ENCODE measurements around the gene CCN5. TPM values are rescaled to one million over a fixed set of nuclear protein-coding genes. Genes with fewer than 3 reads are reported as not detected.

The CCN5 gene
- total RNA-seq, 1 experiment from 2014 or later: 0.26 TPM

- no peaks in the 10 kb centered on the region for H4K20me1 ChIP-seq (ENCODE audit: low read length)
- ATAC-seq: no peak
- BruUV-seq (replicated peaks): no TSS peak
- ChIA-PET POLR2A (ENCODE audit: unreplicated experiment) (no interaction called here), CTCF (no interaction called here)
- no peaks in the 10 kb centered on the region for H3K36me3 ChIP-seq (ENCODE audit: low read depth, low read length)
- no peak overlapping the region for H3K4me3 ChIP-seq (ENCODE audit: low read length)
- H2AFZ ChIP-seq (ENCODE audit: low read length): no peak overlapping the region
- no peak overlapping the region for H3K9ac ChIP-seq (ENCODE audit: low read length)
- H3K4me1 ChIP-seq (ENCODE audit: insufficient read depth, low read length): peaks cover 24% of the 10 kb centered on the region
- no peak overlapping the region for H3K27ac ChIP-seq (ENCODE audit: low read length)
- no peak overlapping the region for H3K4me2 ChIP-seq (ENCODE audit: low read length)
- DNase-seq: no peak
- TF ChIP-seq EZH2 (IDR thresholded peaks at IDR 0.05; ENCODE audit: low read length, unreplicated experiment): no peak
- 0 out of 2 replicates have a peak, but pooled peaks have one; percentile 10 for TF ChIP-seq CTCF (conservative IDR thresholded peaks at IDR 0.05; ENCODE audit: low read depth, low read length)
- no peaks in the 10 kb centered on the region for H3K9me2 ChIP-seq (replicated peaks; ENCODE audit: low read length)
- no peaks in the 10 kb centered on the region for H3F3A ChIP-seq (ENCODE audit: low read length, unreplicated experiment)
- no peaks in the 10 kb centered on the region for H3K79me2 ChIP-seq (ENCODE audit: low read length)
- intact Hi-C loops (cut with micrococcal nuclease): no loop called here
- H3K27me3 ChIP-seq (ENCODE audit: low read length): no peaks in the 10 kb centered on the region
- H3K9me3 ChIP-seq (ENCODE audit: low read length): no peaks in the 10 kb centered on the region
Measured at GRCh38 chr20:44688053-44688625, 27.0 kb upstream of the CCN5 start.

- Histone ChIP-seq H3K4me2 (ENCODE audit: low read length) (no peak overlapping the region), H3K9ac (ENCODE audit: low read length) (no peak overlapping the region), H3K27me3 (ENCODE audit: low read length) (no peaks in the 10 kb centered on the region), H3K9me2 (replicated peaks; ENCODE audit: low read length) (no peaks in the 10 kb centered on the region), H3K79me2 (ENCODE audit: low read length) (no peaks in the 10 kb centered on the region), H3F3A (ENCODE audit: low read length, unreplicated experiment) (no peaks in the 10 kb centered on the region), H3K36me3 (ENCODE audit: low read depth, low read length) (no peaks in the 10 kb centered on the region), H3K9me3 (ENCODE audit: low read length) (no peaks in the 10 kb centered on the region), H3K4me1 (ENCODE audit: insufficient read depth, low read length) (peaks cover 21% of the 10 kb centered on the region), H3K4me3 (ENCODE audit: low read length) (no peak overlapping the region), H2AFZ (ENCODE audit: low read length) (no peak overlapping the region), H4K20me1 (ENCODE audit: low read length) (no peaks in the 10 kb centered on the region), H3K27ac (ENCODE audit: low read length) (no peak overlapping the region)
- ChIA-PET POLR2A (ENCODE audit: unreplicated experiment) (no interaction called here), CTCF (interaction anchor here (0.6 kb wide), 1 partner anchor 43 kb away, joined by 4 read pairs; no protein-coding TSS in a partner anchor)
- no TSS peak for BruUV-seq (replicated peaks)
- DNase-seq (no peak), ATAC-seq (no peak)
- intact Hi-C loops (cut with micrococcal nuclease): no loop called here
- no peak for TF ChIP-seq EZH2 (IDR thresholded peaks at IDR 0.05; ENCODE audit: low read length, unreplicated experiment)
Measured at GRCh38 chr20:44689809-44690208, 25.4 kb upstream of the CCN5 start.

- DNase-seq: no peak
- Histone ChIP-seq H3K4me1 (ENCODE audit: insufficient read depth, low read length) (peaks cover 18% of the 10 kb centered on the region), H4K20me1 (ENCODE audit: low read length) (no peaks in the 10 kb centered on the region), H3K4me3 (ENCODE audit: low read length) (no peak overlapping the region), H3K27ac (ENCODE audit: low read length) (no peak overlapping the region), H3K79me2 (ENCODE audit: low read length) (no peaks in the 10 kb centered on the region), H3K4me2 (ENCODE audit: low read length) (no peak overlapping the region), H3K9me2 (replicated peaks; ENCODE audit: low read length) (no peaks in the 10 kb centered on the region), H3K9me3 (ENCODE audit: low read length) (no peaks in the 10 kb centered on the region), H3K27me3 (ENCODE audit: low read length) (no peaks in the 10 kb centered on the region), H2AFZ (ENCODE audit: low read length) (no peak overlapping the region), H3F3A (ENCODE audit: low read length, unreplicated experiment) (no peaks in the 10 kb centered on the region), H3K9ac (ENCODE audit: low read length) (no peak overlapping the region), H3K36me3 (ENCODE audit: low read depth, low read length) (no peaks in the 10 kb centered on the region)
- ChIA-PET POLR2A (ENCODE audit: unreplicated experiment) (no interaction called here), CTCF (no interaction called here)
- intact Hi-C loops (cut with micrococcal nuclease): no loop called here
- no peak for ATAC-seq
- BruUV-seq (replicated peaks): no TSS peak
- TF ChIP-seq EZH2 (IDR thresholded peaks at IDR 0.05; ENCODE audit: low read length, unreplicated experiment) (no peak), CTCF (conservative IDR thresholded peaks at IDR 0.05; ENCODE audit: low read depth, low read length) (no peak), EZH2phosphoT487 (IDR thresholded peaks at IDR 0.05; ENCODE audit: borderline replicate concordance, low read length) (no peak)
Measured at GRCh38 chr20:44690781-44691423, 24.3 kb upstream of the CCN5 start.
